HG02642 (cell line): ENCODE data around the gene KCNS1.
"Not testable (repeated sequence)": the region's sequence is repeated elsewhere in the genome, so short reads cannot be mapped to it uniquely, and the experiment has no call there.

Experiments
- ATAC-seq: cut with Tn5 transposase; IDR thresholded peaks from one replicate; pipeline ENCODE4 v1.9.1; 2021; ENCODE audit warnings: mild to moderate bottlenecking; ENCODE audit not compliant: unreplicated experiment, poor library complexity

The KCNS1 gene

GRCh38 chr20:45100563-45101245 is at the start of gene KCNS1:
KCNS1 (minus strand) TSS chr20:45101127; CDS start chr20:45099236, 1,891 bp downstream.
- ATAC-seq = no peak

- no peak for ATAC-seq
These were observed 48.1 kb upstream of the KCNS1 start for GRCh38 chr20:45149062-45149461.

GRCh38 chr20:45140836-45141235 is 39.9 kb upstream of the KCNS1 start:
- no peak for ATAC-seq

- not testable (repeated sequence) for ATAC-seq
These were observed 38.9 kb upstream of the KCNS1 start for GRCh38 chr20:45139733-45140375.

GRCh38 chr20:45138561-45139300 is 37.8 kb upstream of the KCNS1 start:
- ATAC-seq = no peak

GRCh38 chr20:45136911-45137310 is 36.0 kb upstream of the KCNS1 start:
- no peak for ATAC-seq

GRCh38 chr20:45128099-45128498 is 27.2 kb upstream of the KCNS1 start:
- no peak for ATAC-seq

- ATAC-seq = no peak
These were observed 23.4 kb upstream of the KCNS1 start, which contains the start of gene WFDC12 for GRCh38 chr20:45124365-45124764. WFDC12 (minus strand) TSS chr20:45124465; CDS start chr20:45124447, 18 bp downstream.

- ATAC-seq = no peak
These were observed 20.5 kb upstream of the KCNS1 start for GRCh38 chr20:45121388-45121787.

- ATAC-seq = no peak
These were observed 18.8 kb upstream of the KCNS1 start for GRCh38 chr20:45119556-45120266.

- no peak for ATAC-seq
These were observed 17.1 kb upstream of the KCNS1 start for GRCh38 chr20:45118028-45118427.

GRCh38 chr20:45117581-45117980 is 16.7 kb upstream of the KCNS1 start:
- no peak for ATAC-seq

GRCh38 chr20:45115829-45116228 is 14.9 kb upstream of the KCNS1 start:
- no peak for ATAC-seq

GRCh38 chr20:45115386-45115774 is 14.5 kb upstream of the KCNS1 start:
- ATAC-seq = no peak

GRCh38 chr20:45114465-45115385 is 13.8 kb upstream of the KCNS1 start, which contains the start of gene WFDC5:
WFDC5 (minus strand) TSS chr20:45115174; CDS start chr20:45115083, 91 bp downstream.
- no peak for ATAC-seq

GRCh38 chr20:45113865-45114264 is 12.9 kb upstream of the KCNS1 start:
- ATAC-seq = no peak

- ATAC-seq = no peak
These were observed 11.8 kb upstream of the KCNS1 start for GRCh38 chr20:45112754-45113153.

- ATAC-seq = no peak
These were observed 11.0 kb upstream of the KCNS1 start for GRCh38 chr20:45111799-45112471.

GRCh38 chr20:45111285-45111684 is 10.4 kb upstream of the KCNS1 start:
- ATAC-seq = no peak
